GM18499 (cell line): ENCODE measurements around the gene LAMA3.

Experiments
- ATAC-seq: cut with Tn5 transposase; IDR thresholded peaks from one replicate; pipeline ENCODE4 v1.9.1; 2021; ENCODE audit warnings: moderate number of reproducible peaks; ENCODE audit not compliant: insufficient read depth, unreplicated experiment

Gene LAMA3

GRCh38 chr18:23756590-23757436 is 67.6 kb downstream of the LAMA3 start:
- no peak for ATAC-seq

- ATAC-seq, result no peak
These were observed 68.1 kb downstream of the LAMA3 start for GRCh38 chr18:23757437-23757733.

DNA sequence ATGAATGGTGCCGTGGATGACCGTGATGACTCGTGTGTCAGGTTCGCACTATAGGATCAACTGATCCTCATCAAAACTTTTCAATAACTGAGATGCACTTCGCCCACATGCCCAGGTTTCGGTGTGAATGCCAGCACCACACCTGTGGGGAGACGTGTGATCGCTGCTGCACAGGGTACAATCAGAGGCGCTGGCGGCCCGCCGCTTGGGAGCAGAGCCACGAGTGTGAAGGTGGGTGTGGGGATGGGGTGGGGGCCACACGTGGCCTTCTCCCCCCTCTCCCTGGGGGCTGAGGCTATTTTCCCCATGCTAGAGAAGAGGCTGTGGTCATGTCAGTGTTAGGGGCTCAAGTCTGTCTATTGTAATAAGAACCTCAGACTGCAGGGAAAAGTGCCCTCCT is 69.0 kb downstream of the LAMA3 start:
- ATAC-seq, result no peak

DNA sequence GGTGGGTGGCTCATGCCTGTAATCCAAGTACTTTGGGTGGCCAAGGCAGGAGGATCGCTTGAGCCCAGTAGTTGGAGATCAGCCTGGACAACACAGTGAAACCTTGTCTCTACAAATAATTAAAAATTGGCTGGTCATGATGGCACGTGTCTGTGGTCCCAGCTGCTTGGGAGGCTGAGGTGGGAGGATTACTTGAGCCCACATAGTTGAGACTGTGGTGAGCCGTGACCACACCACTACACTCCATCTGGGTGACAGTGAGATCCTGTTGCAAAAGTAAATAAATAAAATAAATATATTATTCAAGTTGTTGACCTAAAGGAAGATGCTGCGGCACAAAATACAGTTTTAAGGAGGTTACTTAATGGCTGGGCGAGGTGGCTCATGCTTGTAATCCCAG is 72.7 kb downstream of the LAMA3 start:
- ATAC-seq, result no peak

- no peak for ATAC-seq
These were observed 74.1 kb downstream of the LAMA3 start for GRCh38 chr18:23763343-23763742.

- no peak for ATAC-seq
These were observed 76.7 kb downstream of the LAMA3 start for GRCh38 chr18:23765931-23766330.

- ATAC-seq, result no peak
These were observed 83.2 kb downstream of the LAMA3 start for GRCh38 chr18:23772327-23773024.

- ATAC-seq, result no peak
These were observed 87.1 kb downstream of the LAMA3 start for GRCh38 chr18:23776306-23776705.

GRCh38 chr18:23778828-23779227 is 89.6 kb downstream of the LAMA3 start:
- no peak for ATAC-seq

DNA sequence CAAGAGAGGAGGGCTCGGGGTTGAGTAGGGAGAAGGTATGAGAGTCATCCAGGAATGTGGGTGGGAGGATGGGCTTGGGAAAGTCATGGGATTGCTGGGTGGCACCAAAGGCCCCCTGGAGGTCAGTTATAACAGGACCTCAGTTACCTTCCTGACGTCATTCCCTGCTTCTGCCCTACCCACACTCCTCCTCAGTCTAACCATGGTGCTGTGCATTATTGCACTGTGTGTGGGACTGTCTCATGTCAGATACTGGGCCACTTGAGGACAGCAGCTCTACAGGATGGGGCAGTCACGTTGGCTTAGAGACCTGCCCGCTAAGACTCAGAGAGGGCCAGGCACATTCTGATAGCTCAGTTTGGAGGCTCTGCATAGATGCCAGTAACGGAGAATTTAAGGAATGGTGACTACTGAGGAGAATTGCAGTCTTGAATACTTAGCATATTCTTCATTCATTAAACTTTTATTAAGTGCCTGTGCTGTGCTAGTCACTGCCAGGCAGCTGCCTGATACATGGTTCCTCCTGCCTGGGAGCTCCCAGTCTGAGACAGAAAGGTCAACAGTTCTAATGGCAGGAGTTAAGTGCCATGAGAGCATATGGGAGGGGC is 90.5 kb downstream of the LAMA3 start:
- ATAC-seq, result no peak

- no peak for ATAC-seq
These were observed 95.6 kb downstream of the LAMA3 start for GRCh38 chr18:23784832-23785245.

- no peak for ATAC-seq
These were observed 103.8 kb downstream of the LAMA3 start for GRCh38 chr18:23793051-23793450.

DNA sequence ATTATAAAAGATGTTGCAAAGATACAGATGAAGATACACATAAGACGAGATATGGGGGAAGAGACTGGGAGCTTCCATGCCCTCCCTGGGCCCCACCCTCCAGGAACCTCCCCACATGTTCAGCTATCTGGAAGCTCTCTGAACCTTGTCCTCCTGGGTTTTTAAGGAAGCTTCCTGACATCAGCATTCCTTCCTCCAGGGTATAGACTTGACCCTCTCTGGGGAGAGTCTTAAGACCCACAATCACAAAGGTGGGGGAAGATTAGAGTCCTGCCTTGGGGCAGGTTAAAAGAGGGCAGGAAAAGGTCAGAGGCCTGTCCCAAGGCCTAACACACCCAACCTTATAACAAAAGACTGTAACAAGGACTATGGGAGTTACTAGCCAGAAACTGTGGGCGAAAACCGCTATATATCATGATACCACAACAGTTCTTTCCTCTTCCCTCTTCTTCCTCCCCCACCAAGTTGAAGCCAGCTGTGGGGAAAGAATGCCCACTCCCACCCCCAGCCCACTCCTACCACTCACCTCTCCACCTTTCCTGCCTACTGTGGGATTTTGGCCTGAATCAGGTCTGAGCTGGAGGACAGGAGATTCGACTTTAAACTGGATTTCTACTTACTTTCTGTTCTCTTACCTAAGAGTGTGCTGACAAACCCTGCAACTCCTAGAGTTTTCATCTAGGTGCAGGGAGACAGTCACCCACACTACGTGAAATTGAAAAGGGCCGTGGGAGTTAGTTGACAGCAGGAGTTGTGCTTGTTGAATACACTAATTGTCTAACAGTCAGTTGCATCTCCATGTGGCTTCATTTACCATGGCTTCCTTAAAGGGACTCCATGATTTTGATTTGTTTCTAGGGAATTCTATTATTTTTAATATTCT is 105.0 kb downstream of the LAMA3 start:
- no peak for ATAC-seq

DNA sequence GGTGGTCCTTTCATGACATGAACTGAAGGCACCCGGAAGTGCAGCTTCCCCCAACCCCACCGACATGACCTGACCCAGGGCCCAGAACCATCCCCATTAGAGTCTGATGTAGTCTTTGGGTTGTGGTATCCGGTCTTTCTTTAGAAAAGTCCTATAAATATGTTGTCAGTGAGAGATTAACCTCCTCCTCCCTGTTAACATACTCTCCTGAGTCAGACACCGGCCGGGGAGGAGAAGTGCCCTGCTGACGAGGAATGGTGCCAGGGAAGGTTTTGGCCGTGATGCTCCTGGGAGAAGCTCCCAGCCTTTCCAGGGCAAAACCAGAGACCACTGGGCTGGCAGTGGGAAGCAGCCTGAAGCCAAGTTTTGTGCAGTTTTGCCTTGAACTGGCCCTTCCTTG is 109.0 kb downstream of the LAMA3 start:
- no peak for ATAC-seq

DNA sequence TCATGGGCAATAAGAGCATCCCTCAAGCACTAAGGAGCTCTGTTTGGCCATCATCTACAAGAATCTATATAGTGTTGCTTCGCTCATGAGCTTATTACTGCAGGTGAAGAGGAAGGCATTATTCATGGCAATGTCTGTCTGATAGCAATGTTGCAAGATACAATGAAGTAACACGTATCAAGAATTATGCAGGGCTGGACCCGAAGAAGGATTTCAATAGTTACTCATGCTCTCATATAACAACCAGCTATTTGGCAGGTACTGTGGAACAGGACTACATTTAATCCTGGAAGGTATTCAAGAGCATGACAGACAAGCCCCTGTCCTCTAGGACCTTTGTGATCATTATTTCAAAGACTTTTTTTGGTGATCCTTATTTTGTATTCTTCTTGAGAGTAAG is 109.6 kb downstream of the LAMA3 start:
- no peak for ATAC-seq

GRCh38 chr18:23799540-23799939 is 110.3 kb downstream of the LAMA3 start:
- ATAC-seq, result no peak

DNA sequence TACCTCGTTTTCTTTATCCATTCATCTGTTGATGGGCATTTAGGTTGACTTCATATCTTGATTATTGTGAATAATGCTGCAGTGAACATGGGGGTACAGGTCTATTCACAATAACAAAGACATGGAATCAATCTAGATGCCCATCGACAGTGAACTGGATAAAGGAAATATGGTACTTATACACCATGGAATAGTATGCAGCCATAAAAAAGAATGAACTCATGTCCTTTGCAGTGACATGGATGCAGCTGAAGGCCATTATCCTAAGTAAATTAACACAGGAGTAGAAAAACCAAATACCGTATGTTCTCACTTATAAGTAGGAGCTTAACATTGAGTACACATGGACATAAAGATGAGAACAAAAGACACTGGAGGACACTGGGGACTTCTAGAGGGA is 111.6 kb downstream of the LAMA3 start:
- no peak for ATAC-seq

GRCh38 chr18:23802817-23803216 is 113.6 kb downstream of the LAMA3 start:
- no peak for ATAC-seq

- no peak for ATAC-seq
These were observed 114.5 kb downstream of the LAMA3 start for GRCh38 chr18:23803755-23804154.

DNA sequence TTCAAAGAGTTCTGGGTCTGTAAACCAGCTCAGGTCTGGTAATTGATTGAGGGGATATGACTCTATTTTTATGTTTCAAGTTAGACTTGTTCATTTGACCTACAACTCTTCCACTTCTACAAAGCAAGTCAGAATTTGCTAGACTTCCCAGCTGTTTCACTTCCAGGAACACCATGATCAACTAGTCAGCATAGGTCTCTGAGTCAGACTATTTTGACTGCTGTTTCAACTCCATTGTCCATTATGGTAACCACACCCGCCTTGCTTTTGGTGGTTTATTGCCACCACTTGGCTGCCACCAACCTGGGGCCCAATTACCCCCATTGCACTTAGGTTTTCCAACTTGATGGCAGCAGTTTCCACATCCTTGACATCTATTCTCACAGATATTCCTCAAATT is 116.6 kb downstream of the LAMA3 start:
- ATAC-seq, result no peak

GRCh38 chr18:23809415-23809814 is 120.2 kb downstream of the LAMA3 start:
- ATAC-seq, result no peak
